SIG-M5 treated with dmso at 0.1 percent for 504 hours (cell line): ENCODE results near the gene GCA.

Experiments used
- DNase-seq: peaks from one replicate; lab custom pipeline; 2025; ENCODE audit not compliant: unreplicated experiment; lab: John Stamatoyannopoulos, UW

The GCA gene, protein sequence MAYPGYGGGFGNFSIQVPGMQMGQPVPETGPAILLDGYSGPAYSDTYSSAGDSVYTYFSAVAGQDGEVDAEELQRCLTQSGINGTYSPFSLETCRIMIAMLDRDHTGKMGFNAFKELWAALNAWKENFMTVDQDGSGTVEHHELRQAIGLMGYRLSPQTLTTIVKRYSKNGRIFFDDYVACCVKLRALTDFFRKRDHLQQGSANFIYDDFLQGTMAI

DNA sequence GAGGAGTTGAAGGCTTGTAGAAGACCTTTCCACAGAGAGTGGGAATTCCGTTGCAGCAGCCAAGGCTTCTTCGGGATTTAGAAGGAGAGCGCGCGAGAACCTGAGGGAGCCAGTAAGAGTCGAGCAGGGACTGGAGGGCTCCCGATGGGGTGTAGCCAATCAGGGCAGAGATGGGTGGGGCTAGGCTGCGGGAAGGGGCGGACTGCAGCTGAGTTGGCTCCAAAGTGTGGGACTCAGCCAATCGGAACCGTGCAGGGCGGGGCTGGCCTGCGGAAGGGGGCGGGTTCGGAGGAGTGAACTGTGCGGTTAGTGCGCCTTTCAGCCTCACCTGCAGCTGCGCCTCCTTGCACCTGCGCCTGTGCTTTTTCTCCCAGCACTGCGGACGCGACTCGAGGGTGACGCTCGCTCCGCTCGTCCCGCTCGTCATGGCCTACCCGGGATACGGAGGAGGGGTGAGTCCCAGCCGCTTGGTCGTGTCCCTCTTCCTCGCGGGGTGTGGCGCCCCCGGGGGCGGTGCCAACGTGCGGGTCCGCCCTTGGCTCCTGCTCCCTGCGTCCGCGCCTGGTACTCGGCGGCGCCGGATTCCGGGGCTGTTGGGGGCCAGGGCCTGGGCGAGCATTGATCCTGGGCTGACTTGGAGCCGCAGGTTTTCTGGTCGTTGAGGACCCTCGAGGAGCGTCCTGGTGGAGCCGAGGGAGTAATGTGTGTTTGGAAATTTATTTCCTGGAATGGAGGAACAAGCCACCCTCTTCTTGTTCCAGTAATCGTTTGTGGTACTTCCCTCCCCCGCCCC lies at the start of gene GCA:
GCA (plus strand) TSS at position 309 of the 793 bp plus-strand sequence; CDS start at position 426, 117 bp downstream.
- DNase-seq: peak; percentile 94

DNA sequence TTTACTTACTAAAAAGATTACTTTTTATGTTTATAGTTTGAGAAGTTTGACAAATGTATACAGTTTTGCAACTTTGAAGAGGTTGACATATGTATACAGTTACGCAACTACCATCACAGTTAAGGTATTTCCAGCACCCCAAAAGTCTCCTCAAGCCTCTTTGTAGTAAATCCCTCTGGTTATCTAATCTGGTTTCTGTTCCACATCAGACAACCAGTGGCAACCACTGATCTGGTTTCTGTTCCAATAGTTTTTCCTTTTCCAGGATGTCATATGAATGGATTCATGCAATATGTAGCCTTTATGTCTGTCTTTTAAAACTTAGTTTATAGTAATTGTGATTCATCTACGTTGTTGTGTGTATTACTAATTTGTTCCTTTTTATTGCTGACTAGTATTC lies 48.9 kb upstream of the GCA start:
- peak; percentile 21 for DNase-seq

DNA sequence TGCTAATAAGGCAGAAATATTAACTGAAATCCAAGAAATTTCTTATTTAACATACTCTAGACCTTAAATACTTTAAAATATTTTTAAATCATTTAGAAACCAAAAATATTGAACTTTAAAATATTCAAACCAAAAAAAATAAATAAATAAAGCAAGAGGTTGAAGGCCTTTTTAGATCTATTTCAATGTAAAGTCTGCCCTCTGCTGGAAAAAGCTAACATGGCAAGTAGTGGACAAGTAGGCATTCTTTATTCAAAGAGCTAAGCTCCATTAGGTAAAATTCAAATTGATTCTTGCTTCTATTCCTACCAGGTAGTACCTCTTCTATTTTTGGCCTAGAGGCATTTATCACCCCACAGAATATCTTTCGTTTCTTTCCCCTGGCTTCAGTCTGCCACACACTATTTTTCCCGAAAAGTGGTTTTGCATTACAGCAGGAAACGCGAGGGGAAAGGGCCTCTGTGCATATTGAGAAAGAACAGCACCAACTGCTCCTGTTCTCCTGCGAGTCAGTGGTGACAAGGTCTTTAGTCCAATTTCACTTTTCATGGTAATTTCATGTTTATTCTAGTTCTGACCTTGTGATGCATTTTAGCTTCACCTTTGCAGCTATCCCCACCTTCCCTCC lies 45.9 kb upstream of the GCA start:
- DNase-seq: peak; percentile 83

DNA sequence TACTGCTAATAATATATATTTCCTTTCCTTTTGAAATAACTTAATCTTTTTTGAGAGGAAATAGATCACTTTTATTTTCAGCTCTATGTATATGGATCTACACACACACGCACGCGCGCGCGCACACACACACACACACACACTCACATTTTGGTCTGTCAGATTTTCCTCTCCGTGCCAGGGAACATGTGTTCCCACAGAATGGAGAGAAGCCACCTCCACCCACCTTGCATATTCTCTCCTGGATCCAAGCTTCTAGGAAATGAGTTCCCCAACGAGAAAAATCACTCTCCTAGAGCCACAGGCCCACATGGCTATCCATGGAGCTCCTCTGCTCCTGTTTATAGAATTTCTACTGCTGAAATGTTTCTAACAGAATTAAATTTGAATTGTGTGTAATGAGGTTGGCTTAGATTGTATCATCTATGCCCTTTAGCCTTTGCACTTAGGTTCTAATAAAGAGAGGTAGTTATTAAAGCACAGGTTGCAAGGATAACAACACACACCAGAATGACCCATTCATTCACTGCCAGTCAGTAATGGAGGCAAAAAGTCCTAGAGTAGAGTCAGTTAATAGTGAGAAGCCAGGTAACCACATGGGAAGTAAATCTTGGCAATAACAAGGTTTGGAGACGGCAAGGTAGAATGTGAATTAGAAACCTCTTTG lies 45.1 kb upstream of the GCA start:
- DNase-seq: no peak

DNA sequence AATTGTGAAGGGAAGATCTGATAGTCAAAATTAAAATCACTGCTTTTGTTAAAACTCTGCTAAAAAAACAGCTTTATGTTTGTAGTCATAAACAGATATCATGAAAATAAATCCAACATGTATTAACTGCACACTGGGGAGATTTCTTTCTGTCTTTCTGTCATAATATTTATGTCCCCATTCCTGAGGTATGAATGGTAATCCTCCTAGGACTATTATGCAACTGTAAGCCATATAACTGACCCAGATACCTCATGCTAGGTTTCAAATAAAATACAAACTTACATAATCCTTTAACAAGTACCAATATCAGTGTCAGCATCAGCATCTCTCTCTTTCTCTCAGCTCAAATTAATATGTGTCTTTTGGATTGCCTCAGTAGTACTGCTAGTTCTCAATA lies 43.7 kb upstream of the GCA start:
- DNase-seq: no peak

DNA sequence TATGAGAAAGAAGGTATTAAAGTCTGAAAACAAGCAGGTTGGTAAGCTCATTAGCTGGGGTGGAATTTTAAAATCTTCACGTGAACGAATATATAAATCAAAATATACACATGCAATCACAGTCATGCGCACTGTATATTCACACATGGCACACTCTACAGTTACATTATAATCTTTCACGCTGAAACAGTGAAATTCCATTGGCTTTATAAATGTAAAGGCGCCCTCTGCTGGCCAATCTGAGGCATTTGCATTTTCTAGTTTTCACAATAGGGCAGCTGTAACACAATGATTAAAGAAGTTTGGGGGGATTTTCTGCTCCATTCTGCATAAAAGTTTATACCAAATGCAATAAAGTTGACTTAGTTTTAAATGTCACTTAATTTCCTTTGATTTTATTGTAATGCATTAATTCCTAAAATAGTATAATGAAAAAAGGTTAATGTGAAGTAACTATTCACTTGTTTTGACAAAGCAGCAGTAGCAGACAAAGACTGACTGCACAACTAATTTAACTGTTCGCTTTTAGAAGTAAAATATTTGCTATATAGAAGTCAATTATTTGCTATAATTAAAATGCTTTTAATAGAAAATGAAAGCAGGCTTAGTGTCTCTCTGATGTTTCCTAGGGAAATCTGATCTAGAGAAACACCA lies 42.7 kb upstream of the GCA start:
- peak; percentile 73 for DNase-seq

DNA sequence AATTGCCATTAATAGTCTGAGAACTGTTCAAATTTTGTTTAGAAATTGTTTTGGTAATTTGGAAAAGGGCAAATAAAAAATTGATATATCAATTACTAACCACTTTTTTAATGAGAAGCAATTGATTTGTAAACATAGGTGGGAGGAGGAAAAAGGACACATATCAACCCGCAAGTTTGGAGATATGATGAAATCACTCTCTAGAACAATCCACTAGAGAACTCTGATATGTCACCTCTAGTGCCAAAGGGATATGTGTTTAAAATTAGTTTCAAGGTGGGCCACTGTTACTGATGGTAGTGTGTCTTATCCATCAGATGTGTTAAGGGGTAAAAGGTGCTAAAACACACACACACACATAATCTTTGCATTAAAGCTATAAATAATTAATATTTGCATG lies 42.1 kb upstream of the GCA start:
- no peak for DNase-seq

DNA sequence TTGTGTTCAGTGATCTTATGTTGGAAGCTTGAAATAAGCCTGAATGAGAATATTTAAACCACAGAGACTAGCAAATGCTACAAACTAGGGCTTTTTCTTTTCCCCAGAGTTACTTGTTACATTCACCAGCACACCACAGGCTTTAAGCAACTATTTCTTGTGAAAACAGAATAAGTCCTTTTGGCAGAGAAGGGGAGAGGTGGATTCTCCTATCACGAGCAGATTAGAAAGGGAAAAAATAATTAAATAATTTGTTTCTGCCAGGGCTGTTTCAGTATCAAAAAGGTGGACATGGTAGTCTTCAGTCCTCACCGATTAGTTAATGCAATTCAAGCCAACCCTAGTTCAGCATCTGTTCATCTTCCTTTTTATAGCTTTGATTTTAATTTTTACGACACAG lies 38.0 kb upstream of the GCA start:
- DNase-seq: no peak

DNA sequence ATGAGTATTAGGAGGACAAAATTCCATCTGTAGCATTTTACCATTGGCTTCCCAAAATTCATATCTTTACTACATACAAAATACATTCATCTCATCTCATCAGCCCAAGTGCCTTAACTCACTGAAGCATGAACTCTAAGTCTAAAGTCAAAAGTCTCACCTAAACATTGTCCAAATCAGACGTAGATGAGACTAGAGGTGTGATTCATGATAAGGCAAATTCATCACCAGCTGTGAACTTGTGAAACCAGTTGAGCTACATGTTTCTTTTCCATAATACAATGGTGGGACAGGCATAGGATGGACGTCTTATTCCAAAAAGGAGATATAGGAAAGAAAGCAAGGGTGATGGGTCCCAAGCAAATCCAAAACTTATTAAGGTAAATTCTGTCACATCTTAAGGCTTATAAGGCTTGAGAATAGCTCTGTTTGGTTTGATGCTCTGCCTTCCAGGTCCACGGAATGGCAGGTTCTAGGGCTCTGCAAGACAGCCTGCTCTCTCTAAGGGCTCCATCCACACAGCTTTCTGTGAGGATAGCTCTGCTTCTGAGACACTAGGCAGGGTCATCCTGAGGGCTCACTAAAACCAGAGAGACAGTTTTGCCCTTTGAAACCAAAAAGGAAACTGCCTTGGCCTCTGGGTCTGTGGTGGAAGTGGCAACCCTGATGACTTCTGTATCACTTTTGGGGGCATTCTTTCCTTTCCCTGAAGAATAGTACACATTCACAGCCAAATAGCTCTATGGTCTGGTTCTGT lies 35.0 kb upstream of the GCA start:
- DNase-seq: no peak

DNA sequence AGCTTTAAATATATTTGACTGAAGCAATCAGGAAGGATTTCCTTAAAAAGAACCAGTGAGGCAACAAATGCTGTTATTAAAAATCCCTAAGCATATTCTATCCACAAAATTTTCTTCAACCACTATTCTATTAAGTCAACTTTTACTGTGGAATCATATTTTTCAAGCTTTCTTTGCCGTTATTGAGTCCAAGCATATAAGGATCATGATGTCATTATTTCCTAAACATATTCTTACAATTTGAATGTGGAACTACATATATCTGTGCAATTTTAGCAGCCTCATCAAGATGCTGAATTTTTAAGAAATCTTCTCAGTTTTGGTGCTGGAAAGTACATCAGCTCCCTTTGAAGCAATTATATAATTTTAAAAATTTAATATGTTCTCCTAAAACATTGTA lies 31.1 kb upstream of the GCA start:
- DNase-seq: no peak

DNA sequence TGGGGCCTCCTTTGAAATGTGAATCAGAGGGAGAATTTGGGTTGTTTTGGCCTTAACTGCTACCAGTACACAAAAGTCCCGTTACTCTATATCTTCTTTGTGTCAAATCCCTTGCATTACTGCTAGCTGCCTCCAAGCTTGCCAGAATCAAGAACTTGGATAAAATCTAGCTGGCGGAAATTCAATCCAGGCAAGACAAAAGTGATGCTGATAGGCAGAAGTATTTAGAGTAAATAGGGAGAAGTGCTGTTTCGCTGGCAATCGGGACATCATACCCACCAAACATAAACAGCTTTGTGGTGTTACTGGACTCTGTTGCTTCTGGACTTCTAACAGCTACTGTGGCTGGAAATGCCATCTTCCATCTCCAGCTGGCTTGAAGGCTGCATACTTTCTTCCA lies 28.0 kb upstream of the GCA start:
- no peak for DNase-seq

DNA sequence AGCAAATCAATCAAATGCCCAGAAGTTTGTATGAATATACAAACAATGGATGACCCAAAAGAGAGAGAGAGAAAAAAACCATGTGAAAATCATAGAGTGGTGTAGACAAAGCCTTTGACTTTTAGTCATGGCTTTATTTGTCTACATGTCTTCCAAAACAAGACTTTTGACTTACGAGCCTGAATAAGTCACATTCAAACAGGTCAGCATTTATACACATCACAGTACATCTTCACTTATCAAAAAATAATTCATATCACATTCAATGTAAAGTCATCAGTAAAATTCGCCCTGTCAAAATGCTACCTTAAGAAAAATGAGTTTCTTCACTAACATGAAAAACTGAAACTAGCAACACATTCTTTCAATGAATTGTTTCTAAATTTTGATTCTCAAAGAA lies 27.3 kb upstream of the GCA start:
- no peak for DNase-seq

DNA sequence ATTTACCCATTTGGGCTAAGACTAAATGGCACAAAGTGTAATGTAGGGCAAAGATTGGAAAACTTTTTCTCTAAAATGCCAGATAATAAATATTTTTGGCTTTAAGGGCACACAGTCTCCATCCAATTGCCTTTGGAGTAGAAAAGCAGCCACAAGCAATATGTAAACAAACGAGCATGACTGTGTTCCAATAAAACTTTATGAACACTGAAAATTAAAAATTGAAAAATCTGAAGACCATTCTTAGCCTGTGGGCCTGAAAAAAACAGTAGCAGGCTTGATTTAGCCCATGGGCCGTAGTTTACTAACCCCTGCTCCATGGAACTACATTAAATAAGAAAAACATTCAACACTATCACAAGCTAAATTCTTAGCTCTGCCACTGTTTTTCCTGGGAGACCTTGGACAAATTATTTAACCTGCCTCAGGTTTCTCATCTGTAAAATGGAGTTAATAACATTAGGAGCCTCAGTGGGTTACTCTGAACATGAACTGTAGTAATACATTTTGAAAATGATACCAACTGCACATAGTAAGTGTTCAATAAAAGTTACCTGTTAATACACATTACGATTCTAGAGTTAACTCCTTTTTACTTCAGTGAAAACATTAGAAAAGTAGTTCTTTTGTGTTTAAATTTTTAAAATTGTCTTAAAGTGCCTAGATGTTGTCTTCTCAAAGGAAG lies 26.7 kb upstream of the GCA start:
- DNase-seq: no peak

DNA sequence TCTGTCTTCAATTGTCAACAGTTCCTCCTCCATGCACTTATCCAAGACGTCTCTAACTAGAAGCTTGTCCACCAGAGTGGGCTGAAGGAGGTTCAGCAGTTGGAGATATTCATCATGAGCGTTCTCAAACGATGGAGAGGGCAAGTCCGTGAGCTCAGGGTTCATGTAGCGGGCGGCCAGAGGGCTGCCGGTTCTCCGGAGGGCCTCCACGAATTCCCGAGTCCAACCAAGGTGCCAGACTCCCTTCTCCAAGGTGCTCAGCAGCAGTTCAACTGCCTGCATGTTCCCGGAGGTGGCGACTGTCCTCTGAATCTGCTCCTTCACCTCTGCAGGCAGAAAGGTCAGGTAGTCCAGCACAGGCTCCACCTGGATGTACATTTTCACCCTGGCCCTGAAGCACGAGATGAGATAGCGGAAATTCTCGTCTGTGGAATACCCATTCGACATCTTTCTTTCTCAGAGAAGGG lies 26.0 kb upstream of the GCA start:
- peak; percentile 48 for DNase-seq

DNA sequence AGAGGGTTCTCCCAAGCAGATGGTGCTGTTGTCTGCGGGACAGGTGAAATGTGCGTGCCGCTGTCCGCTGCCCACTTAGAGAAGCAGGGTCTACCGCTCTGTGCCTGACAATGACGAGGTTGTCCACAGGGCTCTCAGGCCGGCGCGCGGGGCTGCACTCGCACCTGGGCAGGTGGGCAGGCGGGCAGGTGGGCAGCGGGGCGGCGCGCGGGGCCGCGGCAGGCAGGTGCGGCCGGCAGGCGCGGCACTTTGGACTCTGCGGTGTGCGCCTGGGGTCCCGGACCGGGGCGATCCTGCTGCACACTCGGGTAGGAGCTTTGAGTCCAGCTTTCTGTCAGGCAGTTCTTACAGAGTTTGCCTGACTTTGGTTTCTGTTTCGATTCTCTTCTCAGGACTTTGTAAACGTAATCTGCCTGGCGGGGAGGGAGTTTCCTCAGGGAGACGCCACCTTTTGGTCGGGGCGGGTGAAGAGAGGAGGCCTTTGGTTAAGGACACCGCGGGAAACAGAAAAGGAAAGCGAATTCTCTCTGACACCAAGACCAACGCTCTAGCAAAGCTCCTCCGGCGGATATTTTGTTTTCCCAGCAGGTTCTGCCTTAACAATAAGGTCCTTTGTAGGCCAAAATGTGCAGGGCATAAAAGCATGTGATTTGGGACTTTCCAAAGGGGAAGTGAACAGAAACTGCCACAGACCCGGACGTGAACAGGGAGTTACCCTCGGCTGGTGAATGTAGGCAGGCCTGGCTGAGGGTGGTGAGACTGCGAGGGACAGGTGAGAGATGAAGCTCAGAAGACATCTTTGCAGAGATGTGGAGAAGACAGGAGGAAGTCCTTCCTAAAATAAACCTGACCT lies 25.4 kb upstream of the GCA start, which contains the start of gene IFIH1:
IFIH1 (minus strand) TSS at position 357 of the 853 bp plus-strand sequence. CDS start 377 bp downstream, outside the sequence.
- DNase-seq: peak; percentile 92

DNA sequence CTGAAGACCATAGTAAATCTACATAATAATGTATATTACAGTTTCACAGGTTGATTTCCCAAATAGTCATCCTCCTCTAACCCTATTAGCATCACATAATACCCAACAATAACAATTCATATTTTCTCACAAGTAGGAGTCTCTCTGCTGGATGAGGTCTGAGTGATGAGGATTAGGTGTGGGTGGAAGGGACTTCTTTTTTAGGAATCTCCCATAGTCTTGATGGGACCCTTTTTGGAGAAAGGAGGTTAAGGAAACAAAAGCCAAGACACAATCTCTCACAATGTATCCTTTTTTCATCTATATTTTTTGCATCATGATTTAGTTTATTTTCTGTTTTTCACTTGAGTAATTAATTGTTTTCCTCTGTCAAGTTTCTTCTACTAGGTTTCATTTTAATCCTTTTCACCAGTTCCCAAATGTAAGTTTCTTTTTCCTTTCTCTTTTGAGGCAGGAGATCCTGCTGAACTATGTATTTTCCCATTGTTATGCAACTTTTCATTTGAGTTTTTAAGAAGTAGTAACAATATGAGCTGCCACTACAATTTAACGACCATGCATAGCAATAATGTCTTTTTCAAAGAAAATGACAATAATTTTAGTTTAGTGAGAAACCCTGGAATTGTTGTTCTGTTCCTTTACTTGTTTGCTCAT lies 22.9 kb upstream of the GCA start:
- DNase-seq: no peak

DNA sequence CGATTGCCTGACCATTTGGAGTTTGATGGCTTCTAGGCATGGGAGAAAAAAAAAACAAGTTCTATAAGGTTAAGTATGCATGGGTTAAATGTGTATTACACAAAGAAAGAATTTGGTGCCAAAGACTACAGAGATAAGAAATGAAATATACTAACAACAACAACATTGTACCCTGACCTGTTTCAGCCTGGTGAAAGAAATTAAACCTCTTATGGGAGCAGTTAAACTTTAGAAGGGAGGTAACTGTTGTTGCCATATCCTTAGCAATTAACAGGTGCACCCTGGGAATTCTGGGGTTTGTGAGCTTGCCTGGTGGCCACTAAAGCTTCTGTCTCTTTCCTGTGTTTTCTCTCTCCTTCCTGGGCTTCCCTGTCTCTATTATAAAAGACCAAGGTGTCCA lies 19.0 kb upstream of the GCA start:
- no peak for DNase-seq

DNA sequence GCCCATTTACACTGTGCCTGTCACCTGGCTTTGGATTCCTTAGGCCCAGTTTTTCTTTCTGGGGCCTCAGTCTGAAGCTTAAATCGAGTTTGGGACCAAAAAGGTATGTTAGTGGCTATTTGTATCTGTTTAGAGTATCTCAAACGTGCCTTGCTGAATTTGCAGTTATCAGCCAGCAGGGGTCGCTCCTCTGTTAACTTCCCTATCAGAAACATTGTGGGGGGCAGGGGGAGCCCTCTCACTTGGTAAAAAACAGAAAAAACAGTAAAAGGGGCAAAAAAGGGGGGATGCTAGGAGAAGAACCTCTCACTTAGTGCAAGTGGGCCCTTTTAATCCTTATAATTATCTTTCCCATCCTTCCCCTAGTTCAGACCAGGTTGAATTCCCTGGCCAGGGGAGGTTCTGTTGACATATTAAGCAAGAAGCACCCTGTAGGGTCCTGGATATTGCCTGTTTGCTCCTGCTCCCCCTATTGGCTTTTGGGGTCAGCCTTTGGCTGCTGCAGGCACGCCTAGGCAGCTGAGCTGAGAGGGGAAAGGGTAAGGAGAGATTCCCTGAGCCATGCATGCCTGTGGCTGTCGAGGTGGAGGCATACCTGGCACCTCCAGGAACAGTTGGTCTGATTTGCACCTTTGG lies 16.7 kb upstream of the GCA start:
- peak; percentile 7 for DNase-seq
